ENCODE results near the gene FBXW12.

Gene FBXW12

DNA sequence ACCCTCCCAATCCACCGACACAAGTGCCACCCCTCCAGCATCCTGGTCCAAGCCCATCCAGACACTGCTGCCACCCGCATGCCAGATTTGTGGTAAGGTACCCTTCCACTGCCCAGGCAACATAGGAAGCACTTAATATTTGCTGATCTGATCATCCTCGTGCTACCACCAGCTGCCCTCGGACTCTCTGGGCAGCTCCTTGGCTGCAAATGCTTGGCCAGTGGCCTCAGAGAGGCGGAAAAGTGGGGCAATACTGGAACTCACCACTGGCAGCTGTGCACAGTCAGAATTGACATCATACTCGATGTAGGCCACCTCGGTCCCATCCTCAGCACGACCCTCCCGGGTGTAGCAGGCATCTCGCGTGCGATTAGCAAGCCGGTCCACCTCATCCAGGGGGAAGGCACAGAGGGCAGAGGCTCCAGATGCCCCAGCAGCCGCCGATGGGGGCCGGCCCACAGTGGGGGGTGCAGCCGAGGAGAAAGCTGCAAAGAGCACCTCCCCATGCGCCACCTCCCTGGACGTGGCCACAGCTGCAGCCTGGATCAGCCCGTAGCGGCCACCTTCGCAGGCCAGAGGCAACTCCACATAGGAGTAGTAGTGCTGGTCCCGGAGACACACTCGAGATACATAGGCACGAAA lies 51.3 kb downstream of the FBXW12 start:
- no peak for DNase-seq

DNA sequence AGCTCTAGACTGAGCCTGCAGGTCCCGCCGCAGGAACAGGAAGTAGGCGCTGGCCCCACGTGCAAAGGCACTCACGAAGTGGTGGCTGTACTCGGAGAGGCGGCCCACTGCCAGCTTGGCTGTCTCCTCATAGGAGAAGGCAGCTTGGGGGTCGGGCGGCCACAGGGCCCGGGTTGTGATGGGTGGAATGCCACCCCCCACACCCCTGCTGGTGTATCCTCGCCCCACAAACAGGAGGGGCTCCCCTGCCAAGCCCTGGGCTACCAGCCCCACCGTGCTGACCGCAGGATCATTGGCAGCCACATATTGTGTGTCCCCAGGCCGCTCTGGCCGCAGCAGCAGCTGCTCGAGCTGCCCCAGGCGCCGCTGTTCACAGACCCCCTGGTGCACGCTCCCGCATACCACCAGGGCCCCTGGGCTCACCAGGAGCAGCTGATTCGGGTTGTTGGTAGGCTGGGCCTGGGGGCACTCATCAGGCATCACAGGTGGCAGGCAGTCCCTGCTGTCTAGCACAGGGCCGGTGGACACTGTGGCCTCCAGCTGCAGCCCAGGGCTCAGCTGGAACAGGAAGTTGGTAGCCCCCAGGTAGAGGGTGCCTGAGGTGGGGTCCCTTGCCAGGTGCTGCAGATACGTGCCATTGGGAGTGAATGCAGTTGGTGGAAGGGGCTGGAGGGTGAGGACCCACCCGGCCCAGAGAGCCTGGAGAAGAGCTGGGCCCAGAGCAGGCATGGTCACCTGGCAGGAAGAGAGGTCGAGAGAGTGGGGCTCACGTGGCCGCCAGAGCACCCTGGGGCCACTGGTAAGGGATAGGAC lies 52.1 kb downstream of the FBXW12 start:
- no peak for DNase-seq

DNA sequence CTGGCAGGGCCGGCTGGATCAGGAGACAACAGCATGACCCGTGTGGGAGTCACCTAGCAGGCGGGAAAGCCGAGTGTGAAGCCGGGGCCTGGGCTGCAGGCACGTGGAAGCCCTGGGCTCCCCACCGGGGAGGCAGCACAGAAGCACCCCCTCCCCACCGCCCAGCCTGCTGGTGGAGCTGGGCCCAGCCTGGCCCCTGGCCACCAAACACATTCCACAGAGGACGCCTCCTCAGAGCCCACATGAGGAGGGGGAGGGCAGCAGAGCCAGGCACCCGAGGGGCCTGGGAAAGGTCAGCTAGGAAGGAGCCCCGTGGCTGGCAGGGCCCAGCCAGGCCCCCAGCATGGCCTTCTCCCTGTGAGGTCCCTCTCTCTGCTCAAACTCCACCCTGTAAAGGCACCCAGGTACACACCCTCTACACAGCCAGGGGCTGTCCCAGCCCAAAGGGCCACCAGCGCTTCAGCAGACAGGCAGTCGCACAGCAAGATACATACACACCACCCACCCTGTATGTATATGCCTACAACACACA lies 53.3 kb downstream of the FBXW12 start:
- DNase-seq: no peak

DNA sequence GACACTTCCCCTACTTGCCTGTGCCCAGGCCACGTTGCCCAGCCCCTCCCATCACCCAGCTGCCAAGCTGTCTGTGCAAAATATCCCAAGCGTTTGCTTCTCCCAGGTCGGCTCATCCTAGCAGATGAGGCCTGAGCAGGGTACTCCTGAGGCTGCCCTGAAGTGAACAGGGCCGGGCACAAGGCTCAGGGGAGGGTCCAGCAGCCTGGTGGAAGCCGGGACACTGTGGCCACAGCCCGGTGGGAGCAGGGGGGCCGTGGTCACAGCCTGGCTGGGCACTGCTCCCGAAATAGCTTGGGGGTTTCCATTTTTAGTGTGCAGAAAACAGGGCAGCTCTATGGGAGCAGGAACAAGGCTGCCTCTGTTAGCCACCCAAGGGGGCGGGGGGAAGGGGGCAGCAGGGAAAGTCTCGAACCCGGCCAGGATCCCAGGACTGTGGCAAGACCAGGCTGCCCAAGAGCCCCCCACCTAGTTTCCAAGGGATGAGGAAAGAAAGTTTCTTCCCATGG lies 54.4 kb downstream of the FBXW12 start:
- no peak for DNase-seq

DNA sequence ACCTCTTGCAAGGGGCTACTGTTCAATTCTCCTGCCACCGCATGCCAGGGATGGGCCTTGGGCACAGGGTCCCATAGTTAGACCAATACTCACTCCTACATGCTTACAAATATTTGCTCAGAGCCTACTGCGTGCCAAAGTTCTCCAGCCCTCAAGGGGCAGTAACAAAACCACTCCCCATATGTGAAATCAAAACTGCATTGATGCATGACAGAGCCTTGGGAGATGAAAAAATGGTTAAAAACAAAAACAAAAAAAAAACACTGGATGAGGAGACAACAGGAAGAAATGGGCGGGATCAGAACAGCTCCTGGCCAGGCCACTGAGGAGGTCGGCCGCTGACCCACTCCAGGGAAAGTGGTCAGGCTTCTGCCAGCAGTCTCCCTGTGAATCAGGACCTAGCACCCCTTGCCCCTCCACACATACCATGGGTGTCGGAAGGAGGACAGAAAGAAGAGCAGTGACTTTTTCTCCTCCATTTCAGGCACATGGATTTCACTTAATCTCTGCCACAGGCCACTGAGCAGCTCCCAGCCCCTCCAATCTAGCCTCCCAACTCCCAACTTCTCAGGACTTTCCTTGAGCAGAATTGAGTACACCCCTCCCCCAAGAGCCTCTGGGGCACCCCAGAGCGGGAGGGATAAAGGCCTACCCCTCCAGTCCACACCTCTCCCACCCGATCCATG lies 55.1 kb downstream of the FBXW12 start:
- DNase-seq: no peak

DNA sequence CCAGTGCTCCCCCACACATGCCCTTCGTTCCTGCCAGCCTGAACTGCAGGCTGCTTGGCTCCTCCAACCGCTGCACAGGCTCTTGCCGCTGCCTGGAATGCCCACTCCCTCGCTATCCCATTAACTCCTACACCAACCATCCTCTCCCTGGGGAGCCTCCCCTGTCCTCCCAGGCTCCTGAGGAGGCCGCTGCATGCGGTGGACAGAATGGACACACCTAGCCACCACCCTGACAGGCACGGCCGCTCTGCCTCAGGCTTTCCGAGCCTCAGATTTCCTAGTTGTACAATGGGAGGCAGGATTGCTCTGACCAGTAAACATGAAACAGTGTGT lies 55.6 kb downstream of the FBXW12 start:
- no peak for DNase-seq

DNA sequence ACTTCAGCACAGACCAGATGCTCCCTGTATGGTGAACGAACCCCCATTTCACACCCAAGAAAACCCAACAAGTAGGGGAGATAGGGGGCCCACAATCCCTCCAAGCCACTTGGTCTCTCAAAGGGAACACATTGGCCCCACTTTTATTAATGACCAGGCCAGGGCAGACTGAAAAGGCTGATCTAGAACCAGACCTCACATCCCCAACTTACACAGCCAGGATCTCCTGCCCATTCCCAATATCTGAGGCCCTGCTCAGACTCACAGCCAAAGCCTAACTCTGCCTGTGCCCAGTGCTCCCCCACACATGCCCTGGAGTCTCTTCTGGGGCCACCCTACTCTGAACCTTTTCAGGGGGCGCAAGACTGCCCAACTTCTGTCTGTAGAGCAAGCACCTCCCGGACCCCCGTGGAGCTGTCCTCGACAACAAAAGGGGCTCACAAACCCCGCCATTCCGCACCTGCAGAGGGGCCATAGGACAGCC lies 56.1 kb downstream of the FBXW12 start:
- no peak for DNase-seq

DNA sequence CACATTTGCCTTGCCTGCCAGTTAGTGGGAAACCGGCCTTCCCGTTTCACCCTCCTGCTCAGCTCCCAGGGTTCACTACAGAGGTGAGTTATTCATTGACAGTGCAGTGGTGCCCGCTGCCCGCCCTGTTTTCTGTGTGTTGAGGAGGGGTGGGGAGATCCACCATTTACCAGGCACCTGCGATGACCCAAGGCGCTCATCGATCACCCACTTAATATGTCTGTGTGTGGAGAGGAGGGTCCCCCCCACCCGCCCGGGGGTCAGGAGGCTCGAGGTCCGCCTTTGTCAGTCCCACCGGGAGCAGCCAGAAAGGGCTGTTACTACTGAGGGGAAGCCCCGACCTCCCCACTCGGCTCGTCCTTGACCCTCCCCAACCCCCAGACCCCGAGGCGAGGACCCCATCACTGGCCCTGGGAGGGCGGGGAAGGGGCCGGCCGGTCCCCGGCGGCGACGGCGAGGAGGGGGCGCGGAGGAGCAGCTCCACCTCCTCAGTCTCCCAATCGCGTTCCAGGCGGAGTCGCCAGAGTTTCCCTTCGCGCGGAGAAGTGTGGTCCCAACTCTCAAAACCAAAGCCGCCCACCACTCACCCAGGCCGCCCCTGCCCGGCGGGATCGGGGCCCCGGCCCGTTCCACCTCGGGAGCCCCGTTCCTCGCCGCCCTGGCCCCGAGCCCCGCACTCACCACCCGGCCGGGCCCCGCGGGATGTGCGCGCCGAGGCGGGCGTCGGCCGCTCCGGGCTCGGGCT lies 56.7 kb downstream of the FBXW12 start:
- no peak for DNase-seq

DNA sequence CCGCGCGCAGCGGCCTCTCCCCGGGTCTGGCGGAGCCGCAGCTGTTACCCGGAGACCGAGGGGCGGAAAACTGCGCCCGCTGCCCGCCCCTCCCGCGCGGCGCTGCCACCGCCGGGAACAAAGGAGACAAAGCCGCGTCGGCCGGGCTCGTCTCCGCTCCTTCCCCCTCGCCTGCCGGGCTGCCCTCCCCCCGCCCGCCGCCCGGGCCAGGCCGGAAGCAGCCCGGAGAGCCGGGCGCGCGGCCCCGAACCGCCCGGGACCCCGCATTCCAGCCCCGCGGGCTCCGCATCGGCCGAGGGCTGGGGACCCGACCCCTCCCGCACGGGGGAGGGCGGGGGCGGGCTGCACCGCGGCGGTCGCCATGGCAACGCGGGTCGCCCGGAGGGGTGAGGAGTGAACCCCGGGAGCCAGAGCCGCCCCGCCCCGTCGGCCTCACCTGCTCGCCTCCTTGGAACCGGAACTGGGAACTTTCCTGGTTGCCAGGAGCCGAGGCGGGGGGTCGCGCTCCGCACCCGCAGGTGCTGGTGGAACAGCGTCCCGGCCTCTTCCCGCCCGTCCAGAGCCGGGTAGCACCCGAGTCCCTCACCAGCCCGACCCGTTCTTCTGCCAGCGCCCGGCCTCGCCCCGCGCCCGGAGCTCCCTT lies 57.4 kb downstream of the FBXW12 start:
- DNase-seq: no peak

DNA sequence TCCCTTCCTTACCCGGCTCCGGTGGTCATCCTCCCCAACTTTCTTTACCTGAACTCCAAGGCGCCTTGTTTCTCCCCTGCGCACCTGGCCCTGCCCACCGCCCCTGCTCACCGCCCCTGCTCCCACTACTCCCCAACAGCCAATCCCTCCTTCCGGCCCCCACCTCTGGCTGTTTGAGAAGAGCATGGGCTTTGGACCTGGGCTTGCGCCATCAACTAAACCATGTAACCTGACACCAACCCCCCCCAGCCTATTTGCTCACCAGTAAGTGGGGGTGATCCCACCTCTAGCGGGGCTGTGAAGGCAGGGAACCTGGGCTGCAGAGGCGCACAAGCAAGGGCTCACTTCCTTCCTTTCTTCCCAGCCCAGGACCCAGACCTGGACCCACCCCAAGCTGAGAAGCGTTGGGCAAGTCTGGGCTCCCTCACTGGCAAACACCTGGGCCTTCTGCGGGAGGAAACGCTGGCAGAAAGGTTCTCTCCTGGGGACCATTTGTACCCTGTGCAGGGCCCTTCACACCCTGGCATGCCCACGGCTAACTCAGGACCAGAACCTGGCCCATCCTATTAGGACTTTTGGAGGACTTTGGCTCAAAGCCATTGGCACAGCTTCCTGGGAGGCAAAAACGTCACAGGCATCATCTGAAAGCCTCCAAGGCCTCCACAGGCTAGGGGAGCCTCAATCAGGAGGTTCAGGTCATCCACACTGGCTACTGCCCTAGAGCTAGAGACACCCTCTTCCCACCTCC lies 58.1 kb downstream of the FBXW12 start, which contains the start of gene PLXNB1:
PLXNB1 (minus strand) TSS at position 127 of the 748 bp plus-strand sequence. CDS start 5,475 bp downstream, outside the sequence.
- DNase-seq: no peak

DNA sequence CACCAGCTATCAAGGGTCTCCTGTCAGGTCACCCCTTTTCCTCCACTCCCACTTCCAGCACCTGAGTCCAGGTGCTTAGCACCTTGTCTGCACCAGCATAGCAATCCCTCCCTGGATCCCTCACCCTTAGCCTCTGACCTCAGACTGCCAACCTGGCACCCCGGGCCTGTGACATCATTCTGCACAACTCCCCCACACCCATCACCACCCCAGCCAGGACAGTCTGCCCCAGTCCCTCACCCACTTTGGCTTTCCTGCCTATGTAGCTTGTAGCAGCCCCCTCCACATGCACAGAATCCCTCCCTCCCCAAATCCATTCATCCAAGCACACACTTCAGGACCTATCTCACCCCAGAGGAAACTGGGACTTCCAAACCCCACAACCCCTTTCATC lies 58.7 kb downstream of the FBXW12 start:
- no peak for DNase-seq

DNA sequence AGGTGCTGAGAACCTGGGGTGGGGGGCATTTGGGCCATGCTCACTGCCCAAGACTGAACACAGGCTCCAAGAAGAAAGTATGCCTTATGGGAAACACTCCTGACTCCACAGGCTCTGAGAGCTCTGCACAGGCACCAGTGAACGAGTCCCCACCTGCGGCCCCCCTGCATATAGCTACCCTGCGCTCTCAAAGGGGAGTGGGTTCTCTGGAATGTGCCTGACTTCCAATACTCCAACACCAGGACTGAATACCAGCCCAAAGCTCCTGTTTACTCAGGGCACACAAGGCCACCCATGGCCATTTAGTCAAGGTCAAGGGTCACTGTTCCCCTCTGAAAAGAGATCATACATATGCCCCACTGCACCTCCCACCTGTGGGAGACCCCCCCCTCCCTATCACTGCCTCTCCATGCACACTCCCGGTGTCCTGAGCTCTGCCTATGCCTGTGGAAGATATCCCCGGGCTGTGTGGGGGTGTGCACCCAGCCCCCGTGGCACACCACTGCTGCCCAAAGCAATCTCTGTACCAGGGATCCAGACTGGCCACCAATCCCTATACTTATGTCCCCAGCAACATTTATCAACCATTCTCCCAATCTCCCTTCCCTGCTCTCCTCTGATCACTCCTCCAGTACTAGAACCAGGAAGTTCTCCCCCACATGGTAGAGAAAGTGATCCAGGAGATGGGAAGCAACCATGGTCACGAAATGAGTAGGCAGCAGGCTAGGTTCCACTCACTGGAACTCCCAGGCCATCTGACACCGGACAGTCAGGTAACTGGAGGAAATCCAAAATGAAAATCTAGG lies 59.4 kb downstream of the FBXW12 start:
- DNase-seq: no peak

DNA sequence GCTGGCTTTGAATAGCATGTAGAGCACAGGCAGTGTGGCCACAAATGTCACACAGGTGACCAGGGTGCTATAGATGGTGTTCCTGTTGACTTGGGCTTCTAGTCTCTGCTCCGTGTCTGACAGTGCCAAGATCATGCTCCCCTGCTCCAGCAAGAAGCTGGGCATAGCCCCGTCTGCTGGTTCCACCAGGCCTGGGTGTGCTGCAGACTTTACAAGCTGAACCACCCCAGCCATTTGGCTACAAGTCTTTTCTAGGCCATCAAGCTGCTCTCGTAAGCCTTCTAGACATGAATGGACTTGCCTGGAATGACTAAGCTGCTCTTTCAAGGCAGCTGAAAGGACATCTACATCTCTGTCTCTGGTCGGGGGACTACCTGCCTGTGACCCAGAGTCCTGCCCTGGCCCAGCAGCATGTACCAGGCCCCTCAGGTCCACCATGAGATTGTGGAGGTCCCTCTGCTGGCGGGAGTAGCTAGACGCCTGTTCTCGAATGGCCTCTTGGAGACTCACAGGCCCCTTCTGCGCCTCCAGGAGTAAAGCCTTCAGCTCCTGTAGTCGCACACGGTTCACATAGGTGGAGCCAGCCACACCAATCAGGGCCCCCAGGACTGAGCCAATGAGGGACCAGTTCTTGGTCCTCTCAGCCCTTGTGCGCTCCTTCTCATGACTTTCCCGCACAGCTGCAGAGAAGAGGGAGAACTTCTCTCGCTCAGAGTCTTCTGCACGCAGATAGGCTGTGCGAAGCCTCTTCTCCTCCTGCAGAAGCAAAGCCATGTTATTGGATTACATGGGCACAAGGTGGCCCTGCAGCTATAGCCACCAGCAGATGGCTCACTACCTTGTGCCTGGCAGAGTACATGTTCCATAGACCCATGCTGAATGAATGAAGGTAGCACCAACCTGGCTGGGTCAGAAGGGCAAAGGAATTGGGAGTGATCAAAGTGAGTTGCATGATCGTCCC lies 60.7 kb downstream of the FBXW12 start:
- DNase-seq: no peak

DNA sequence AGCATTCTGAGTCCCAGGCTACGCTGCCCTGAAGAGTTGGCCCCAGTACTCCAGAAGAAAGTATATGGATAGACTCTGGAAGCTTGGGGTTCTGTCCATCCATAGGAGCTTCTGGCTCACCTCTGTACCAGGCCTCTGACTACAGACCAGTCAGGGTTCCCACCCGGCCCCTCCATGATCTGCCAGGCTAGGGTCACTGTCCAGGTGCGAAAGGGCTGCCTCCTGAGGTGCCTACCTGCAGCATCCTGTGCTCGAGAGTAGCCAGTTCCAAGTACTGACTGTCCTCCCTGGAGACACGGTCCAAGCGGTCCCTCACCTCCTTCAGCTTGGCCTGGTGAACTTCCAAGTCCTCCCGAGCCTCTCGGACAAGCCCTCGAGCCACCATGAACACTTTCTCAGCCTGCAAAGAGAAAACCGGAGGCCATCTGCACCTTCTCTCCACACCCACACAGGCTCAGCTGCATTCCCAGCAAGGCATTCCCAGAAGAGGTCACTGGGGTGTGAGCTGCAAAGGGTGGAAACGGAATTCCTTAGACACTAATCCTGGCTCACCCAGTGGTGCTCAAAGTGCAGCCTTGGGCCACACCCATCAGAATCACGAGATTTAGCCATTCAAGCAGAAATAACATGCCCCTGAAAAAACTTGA lies 61.6 kb downstream of the FBXW12 start:
- no peak for DNase-seq

DNA sequence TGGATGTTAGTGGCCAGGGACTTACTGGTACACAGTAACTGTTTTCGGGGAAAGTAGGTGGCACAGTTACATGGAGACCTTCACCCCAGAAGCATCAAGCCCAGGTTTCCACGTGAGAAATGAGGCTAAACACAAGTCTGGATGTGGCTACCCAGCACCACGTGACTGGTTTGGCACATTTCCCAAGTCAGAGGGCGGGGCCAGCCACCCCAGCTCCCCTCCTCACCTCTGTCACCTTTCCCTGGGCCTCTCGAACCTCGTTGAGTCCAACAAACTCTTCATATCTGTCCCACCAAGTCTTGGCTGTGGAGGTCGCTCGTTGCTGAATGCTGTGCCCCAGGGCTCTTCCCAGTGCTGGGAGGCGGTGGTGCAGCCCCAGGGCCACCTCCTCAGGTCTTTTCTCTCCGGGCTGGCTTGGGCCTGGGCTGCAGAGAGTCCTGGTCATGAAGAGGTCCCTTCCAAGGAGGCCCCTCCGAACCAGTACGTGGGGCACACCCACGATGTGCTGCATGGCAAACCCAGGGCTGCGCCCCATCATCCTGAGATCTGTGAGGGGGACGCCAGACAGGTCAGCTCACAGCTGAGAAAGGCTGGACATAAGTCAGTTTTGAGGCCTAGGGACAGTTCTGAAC lies 62.7 kb downstream of the FBXW12 start:
- no peak for DNase-seq

DNA sequence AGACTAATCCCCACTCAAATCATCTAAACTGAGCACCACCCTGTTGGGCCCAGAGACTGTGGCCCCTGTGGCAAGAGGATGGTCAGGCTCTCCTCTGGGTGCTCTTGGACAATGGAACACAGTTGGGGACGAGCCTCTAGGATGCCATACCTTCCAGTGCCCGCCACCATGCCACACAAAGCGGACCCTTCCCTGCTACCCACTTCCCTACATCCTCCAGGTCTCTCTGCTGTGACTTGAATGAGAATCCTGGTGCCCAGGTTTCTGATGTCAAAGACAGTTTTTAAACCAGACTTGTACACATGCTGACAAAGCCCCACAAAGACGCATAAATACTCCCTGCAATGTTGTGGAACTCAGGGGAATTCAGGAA lies 63.2 kb downstream of the FBXW12 start:
- DNase-seq: no peak

DNA sequence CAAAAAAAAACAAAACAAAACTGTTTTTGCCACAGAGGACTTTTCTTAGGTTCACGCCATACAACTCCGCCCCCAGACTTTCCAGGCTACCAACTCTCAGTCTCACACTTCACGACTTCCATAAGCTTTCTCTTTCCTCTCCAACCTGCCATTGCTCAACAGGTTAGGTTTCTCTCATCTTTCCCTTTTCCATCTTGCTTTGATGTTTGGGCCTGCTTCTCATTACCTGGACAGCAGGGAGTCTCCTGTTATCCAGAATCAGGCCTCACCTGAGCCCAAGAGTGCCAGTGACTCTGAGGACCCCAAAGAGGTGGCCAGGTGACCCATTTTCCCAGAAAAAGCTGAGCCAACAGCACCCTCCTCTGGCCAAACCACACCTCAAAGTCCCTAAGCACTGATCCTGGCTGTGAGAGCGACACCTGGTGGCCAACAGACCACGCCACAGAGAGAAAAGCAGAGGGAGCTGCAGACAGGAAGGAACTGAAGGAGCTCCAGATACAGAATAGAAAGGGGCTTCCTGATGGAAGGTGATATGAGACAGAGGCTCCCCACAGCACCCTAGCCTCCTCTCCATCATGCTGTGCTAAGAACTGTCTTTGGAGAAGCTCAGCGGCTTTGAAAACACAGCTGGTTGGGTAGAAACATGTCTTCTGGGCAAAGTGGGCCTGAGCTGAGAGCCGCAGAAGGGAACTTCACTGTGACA lies 63.9 kb downstream of the FBXW12 start:
- DNase-seq: peak; percentile 47 to 61

DNA sequence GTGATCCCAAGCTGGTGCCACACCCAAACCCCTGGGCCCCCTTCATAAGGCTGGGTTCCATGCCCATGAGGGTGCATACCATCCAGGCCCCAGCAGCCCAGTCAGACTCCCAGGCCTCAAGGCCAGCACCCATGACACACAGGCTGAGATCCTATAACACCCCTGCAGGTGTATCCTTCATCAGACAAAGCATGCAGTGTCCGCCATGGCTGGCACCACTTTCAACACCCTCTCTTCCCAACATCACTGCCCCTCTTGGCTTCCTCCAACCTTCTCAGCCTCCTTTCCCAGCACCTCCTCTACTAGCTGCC lies 64.4 kb downstream of the FBXW12 start:
- no peak for DNase-seq

Data from SW 1271 (cell line).